ENCODE measurements around the gene GRAMD4.

GRCh38 chr22:46584081-46584921, 35.9 kb upstream of the GRAMD4 start:
- no peak for TF ChIP-seq POLR2AphosphoS5 (IDR thresholded peaks at IDR 0.05; ENCODE audit: low read depth, low read length)
- TF ChIP-seq TAF1 (IDR thresholded peaks at IDR 0.05; ENCODE audit: borderline replicate concordance, insufficient read depth, low read length): no peak
- TF ChIP-seq SIN3A (IDR thresholded peaks at IDR 0.05; ENCODE audit: borderline replicate concordance, insufficient read depth, low read length): no peak
- no peak for TF ChIP-seq REST (IDR thresholded peaks at IDR 0.05; ENCODE audit: insufficient read depth in 1 of 2, low read depth in 2 of 2, low read length in 2 of 2)
- no peak for TF ChIP-seq FOXP2 (optimal IDR thresholded peaks at IDR 0.05; ENCODE audit: borderline replicate concordance, extremely low read depth, extremely low read length, insufficient read depth)

Data from PFSK-1 (cell line).